Sigmoid colon (tissue), 4 donors: ENCODE measurements around the gene LPCAT2.

ENCODE experiments used
- EP300 ChIP-seq, 4 donors: sonication (generic); formaldehyde crosslinking; IDR thresholded peaks; one replicate each; pipeline ENCODE4 v1.6.1; 2017; ENCODE audit warnings: antibody characterized with exemption in 4 of 4
- POLR2A ChIP-seq, 2 donors: fragments of 450-650 bp; IDR thresholded peaks; one replicate each; pipeline ENCODE4 v1.6.1; 2016; ENCODE audit warnings: antibody characterized with exemption in 2 of 2, mild to moderate bottlenecking in 2 of 2, moderate library complexity in 2 of 2
- POLR2AphosphoS5 ChIP-seq, 4 donors: sonication (generic); formaldehyde crosslinking; IDR thresholded peaks; one replicate each; pipeline ENCODE4 v1.6.1; 2017; ENCODE audit warnings: antibody characterized with exemption in 4 of 4
- TF ChIP-seq, protein P1 (sequence below), 4 experiments: fragments of 450-650 bp in 3 of 4; fragments of 200-600 bp in 1 of 4; IDR thresholded peaks; one replicate each; pipeline ENCODE4 v1.5.1; 2016 to 2019; ENCODE audit warnings: antibody characterized with exemption in 4 of 4, mild to moderate bottlenecking in 3 of 4, moderate library complexity in 2 of 4

DNA sequence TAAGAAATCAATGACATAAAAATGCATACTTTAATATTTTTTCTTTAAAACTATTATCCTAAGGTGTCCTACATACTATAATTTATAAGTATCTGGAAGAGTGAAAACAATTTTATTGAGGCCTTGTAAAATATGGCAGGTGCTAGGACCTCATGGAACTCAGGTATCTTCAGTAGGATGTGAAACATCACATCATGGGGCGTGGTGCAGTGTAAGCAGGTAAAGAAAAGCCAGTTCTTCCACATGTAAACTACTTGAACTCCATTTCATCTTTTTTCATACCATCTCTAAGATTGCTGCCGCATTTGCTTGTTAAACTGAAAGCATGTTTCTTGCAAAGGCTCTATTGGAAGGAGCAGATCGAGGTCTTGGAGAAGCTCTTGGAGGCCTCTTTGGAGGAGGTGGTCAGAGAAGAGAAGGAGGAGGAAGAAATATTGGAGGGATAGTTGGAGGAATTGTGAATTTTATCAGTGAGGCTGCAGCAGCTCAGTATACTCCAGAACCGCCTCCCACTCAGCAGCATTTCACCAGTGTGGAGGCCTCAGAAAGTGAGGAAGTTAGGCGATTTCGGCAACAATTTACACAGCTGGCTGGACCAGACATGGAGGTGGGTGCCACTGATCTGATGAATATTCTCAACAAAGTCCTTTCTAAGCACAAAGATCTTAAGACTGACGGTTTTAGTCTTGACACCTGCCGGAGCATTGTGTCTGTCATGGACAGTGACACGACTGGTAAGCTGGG, 57.7 kb downstream of the LPCAT2 start, which contains the start of gene CAPNS2:
- TF ChIP-seq, protein P1, sequence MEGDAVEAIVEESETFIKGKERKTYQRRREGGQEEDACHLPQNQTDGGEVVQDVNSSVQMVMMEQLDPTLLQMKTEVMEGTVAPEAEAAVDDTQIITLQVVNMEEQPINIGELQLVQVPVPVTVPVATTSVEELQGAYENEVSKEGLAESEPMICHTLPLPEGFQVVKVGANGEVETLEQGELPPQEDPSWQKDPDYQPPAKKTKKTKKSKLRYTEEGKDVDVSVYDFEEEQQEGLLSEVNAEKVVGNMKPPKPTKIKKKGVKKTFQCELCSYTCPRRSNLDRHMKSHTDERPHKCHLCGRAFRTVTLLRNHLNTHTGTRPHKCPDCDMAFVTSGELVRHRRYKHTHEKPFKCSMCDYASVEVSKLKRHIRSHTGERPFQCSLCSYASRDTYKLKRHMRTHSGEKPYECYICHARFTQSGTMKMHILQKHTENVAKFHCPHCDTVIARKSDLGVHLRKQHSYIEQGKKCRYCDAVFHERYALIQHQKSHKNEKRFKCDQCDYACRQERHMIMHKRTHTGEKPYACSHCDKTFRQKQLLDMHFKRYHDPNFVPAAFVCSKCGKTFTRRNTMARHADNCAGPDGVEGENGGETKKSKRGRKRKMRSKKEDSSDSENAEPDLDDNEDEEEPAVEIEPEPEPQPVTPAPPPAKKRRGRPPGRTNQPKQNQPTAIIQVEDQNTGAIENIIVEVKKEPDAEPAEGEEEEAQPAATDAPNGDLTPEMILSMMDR (IDR thresholded peaks at IDR 0.05), result no peak
- TF ChIP-seq EP300 (IDR thresholded peaks at IDR 0.05), result no peak
- TF ChIP-seq POLR2A (IDR thresholded peaks at IDR 0.05), result no peak
- TF ChIP-seq POLR2AphosphoS5 (IDR thresholded peaks at IDR 0.05), result no peak
